GM23248 (cell line): ENCODE measurements around the gene MC1R.

ENCODE experiments used
- EZH2 ChIP-seq: fragments of 200-600 bp; sonication (generic); IDR thresholded peaks from 2 replicates; pipeline ENCODE4 v1.6.1; 2018; ENCODE audit warnings: antibody characterized with exemption, mild to moderate bottlenecking; ENCODE audit not compliant: insufficient read depth, poor library complexity, severe bottlenecking
- EZH2phosphoT487 ChIP-seq: fragments of 200-600 bp; sonication (generic); IDR thresholded peaks from 2 replicates; pipeline ENCODE4 v1.6.1; 2018; ENCODE audit warnings: antibody characterized with exemption, moderate library complexity, mild to moderate bottlenecking, low read depth; ENCODE audit not compliant: insufficient read depth

DNA sequence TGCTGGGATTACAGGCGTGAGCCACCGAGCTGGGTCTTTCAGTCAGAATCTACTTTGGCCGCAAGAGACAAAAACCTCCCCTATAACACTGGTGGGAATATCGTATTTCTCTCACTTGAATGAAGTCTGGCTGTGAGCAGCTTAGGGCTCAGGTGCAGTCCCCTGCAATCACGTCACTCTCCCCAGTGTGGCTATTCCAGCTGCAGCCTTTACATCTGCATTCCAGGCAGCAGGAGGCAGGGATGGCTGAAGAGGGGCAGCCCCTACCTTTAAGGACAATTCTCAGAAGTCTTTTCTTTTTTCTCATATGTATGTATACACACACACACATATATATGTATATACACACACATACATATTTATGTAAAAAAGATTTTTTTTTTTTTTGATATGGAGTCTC is 32.8 kb downstream of the MC1R start:
- TF ChIP-seq EZH2: no peak
- TF ChIP-seq EZH2phosphoT487: no peak
